Kidney epithelial cell (primary cell): ENCODE results near the gene FBXW9. TPM values are rescaled to one million over a fixed set of nuclear protein-coding genes. Genes with fewer than 3 reads are reported as not detected.

Experiments used
- DNase-seq: peaks from one replicate; pipeline ENCODE4 v3.0.0-alpha.2; 2010; ENCODE audit warnings: low read depth
- H3K27me3 ChIP-seq: 2 replicates; pipeline ENCODE4 v1.6.0; 2011; ENCODE audit warnings: low read length; ENCODE audit not compliant: control insufficient read depth, insufficient read depth
- H3K36me3 ChIP-seq: 2 replicates; pipeline ENCODE4 v1.5.1; 2011; ENCODE audit warnings: low read length; ENCODE audit not compliant: control insufficient read depth, insufficient read depth
- H3K4me3 ChIP-seq: 2 replicates; pipeline ENCODE4 v1.5.1; 2011; ENCODE audit warnings: low read depth, mild to moderate bottlenecking, control low read depth, low read length
- total RNA-seq: library from RNA; depleted of rRNA; stranded (reverse); fragments of >200 nt; gene quantifications from 2 replicates; pipeline ENCODE4 v1.2.3, GENCODE V29; 2015
- TF ChIP-seq, protein P1 (sequence below): IDR thresholded peaks from 2 replicates; pipeline ENCODE4 v1.5.1; 2011; ENCODE audit warnings: mild to moderate bottlenecking, moderate library complexity, low read length, control low read depth, inconsistent platforms; ENCODE audit not compliant: insufficient read depth, poor library complexity, severe bottlenecking

Gene FBXW9
- total RNA-seq, 1 donor from 2014 or later: 19.0 TPM

DNA sequence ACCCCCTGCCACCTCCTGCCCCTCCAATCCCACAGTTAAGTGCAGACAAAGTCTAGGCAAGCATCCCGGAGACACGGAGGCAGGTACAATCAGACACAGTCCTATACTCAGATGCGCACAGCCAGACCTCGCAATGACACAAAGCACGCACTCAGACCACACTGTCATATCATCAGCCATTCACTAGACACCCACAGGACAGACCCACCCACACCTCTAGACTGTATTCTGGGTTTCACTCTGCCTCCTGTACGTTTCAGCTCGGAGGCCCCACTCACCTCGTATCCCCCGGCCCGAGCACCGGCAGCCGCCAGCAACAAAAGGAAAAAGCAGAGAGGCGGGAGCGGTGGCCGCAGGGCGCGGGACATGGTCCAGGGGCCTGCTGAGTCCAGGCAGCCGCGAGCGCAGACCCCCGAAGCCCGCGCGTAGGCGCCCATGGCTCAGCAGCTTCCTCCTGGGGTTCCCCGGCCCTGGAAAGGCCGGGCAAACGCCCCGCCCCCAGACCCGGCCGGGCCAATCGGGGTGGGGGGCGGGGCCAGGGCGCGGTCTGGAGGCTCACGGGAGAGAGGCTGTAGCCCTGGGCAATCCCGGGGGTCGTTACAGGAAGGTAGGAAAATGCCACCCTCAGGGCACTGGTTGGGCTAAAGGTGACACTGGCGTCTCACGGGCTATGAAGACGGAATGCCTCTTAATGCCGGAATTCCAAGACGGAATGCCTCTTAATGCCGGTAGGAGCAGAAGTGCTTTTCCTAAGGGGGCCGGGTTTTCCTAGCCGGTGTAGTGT is 30.0 kb downstream of the FBXW9 start, which contains the start of the genes MAN2B1 and WDR83:
MAN2B1 (minus strand) TSS at position 478 of the 784 bp plus-strand sequence; CDS start at position 437, 41 bp downstream.
WDR83 (plus strand) TSS at position 543 of the 784 bp plus-strand sequence. CDS start 2,984 bp downstream, outside the sequence.
- Histone ChIP-seq H3K27me3 (no peaks in the 10 kb centered on the region), H3K4me3 (peak within 1 kb of the TSS; percentile 82), H3K36me3 (peaks cover 4% of the 10 kb centered on the region)
- no peak for DNase-seq
- TF ChIP-seq, protein P1, sequence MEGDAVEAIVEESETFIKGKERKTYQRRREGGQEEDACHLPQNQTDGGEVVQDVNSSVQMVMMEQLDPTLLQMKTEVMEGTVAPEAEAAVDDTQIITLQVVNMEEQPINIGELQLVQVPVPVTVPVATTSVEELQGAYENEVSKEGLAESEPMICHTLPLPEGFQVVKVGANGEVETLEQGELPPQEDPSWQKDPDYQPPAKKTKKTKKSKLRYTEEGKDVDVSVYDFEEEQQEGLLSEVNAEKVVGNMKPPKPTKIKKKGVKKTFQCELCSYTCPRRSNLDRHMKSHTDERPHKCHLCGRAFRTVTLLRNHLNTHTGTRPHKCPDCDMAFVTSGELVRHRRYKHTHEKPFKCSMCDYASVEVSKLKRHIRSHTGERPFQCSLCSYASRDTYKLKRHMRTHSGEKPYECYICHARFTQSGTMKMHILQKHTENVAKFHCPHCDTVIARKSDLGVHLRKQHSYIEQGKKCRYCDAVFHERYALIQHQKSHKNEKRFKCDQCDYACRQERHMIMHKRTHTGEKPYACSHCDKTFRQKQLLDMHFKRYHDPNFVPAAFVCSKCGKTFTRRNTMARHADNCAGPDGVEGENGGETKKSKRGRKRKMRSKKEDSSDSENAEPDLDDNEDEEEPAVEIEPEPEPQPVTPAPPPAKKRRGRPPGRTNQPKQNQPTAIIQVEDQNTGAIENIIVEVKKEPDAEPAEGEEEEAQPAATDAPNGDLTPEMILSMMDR: no peak

DNA sequence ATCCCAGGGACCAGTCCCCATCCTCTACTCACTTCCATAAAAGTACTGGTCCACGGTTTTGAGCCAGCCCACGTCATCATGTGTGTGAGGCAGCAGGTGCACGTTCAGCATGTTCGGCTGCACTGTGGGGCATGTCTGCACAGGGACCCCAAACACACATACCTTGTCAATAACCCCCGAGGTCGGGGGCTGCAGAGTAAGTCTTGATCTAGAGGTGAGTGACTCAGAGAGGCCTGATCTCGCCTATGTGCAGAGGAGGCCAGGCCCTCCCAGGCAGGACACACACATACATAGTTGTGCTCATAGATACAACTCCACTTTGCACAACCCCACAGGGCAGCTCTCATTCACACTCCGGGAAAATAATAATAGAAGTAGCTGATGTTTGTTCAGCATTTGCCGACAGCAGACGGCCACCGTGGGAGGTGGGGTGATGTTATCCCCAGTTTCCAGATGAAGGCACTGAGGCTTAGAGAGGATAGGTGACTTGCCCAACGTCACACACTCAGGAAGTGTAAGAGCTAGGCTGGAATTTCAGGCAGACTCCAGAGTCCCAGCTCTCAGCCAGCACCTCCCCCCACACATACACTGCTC is 30.7 kb downstream of the FBXW9 start:
- DNase-seq: no peak
- Histone ChIP-seq H3K27me3 (no peaks in the 10 kb centered on the region), H3K36me3 (peaks cover 4% of the 10 kb centered on the region), H3K4me3 (peak overlapping the region; percentile 82)
- TF ChIP-seq, protein P1: no peak

DNA sequence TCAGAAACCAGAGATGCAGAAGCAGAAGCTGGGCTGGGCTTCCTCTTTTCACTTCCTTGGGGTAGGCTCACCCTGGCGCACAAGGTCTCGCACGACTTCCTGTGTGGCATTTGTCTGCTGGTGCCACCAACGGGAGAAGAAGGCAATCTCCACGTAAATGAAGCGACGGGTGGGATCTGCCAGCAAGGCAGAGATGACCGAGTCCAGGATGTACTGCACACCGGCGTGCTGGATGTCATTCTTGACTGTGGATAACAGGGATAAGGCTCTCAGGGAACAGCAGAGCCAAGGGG is 31.2 kb downstream of the FBXW9 start:
- TF ChIP-seq, protein P1: no peak
- Histone ChIP-seq H3K27me3 (no peaks in the 10 kb centered on the region), H3K4me3 (no peak overlapping the region), H3K36me3 (peaks cover 4% of the 10 kb centered on the region)
- no peak for DNase-seq

DNA sequence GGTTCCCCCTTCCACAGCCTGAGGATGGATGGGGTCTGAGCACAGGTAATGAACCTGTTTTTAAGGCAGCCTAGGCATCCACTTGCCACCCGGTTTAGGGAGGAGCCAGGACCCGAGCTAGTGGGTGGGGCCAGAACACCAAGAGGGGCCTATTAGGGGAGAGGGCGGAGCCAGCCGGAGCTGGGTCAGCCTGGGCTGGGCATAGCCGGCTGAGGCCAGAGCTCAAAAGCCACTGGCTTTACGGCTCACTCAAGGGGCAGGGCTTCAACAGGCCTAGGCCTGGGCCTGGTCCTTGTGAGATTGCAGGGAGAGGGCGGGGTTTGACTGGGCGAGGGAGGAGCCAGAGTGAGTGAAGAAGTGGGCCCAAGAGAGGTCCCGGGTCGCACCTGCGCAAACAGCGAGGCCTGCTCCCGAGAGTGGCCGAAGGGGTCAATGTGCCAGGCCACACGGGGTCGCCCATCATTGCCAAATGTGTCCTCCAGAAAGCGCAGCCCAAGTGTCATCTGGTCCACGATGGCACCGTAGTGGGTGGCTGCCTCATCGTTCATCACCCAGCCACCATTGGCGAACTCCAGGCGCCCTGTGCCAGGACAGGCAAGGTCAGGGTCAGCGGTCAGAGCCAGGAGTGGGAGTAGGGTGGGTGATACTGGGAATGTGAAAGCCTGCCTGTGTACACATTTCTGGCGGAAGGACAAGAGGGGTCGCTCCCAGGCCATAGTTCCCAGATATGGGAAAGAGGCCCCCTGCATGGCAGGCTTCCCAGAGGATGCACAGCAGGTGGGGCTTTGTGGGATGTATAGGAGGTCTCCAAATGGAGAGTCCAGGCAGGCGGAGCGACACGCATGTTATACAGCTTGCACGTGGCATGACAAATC is 31.8 kb downstream of the FBXW9 start:
- Histone ChIP-seq H3K36me3 (peaks cover 4% of the 10 kb centered on the region), H3K27me3 (no peaks in the 10 kb centered on the region), H3K4me3 (no peak overlapping the region)
- DNase-seq: no peak
- TF ChIP-seq, protein P1: no peak

DNA sequence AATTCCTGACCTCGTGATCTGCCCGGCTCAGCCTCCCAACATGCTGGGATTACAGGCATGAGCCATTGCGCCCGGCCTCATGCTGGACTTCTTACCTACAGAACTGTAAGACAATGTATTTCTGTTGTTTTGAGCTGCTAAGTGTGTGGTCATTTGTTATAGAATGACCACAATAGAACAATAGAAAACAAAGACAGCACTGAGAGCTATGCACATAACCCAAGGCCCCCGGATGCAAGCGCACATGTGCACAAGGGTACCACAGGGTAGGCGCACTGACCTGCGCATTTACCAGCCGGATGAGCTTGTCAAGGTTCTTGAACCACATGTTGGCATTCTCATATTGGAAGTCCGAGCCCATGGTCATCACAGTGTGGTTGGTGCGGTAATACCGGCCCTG is 35.5 kb downstream of the FBXW9 start:
- H3K27me3 ChIP-seq: no peaks in the 10 kb centered on the region
- peaks cover 2% of the 10 kb centered on the region for H3K36me3 ChIP-seq
- no peak for DNase-seq
- TF ChIP-seq, protein P1: no peak
- H3K4me3 ChIP-seq: no peak overlapping the region
